ENCODE results near the gene URGCP.

URGCP gene

GRCh38 chr7:43877968-43878864 is 28.2 kb downstream of the URGCP start:
- no peak for DNase-seq
- H3K27me3 Mint-ChIP-seq, result no peaks in the 10 kb centered on the region
- no peaks in the 10 kb centered on the region for H3K4me1 Mint-ChIP-seq (ENCODE audit: low read depth in 2 of 2)
- no peak overlapping the region for H3K27ac Mint-ChIP-seq
- no peaks in the 10 kb centered on the region for H3K9me3 Mint-ChIP-seq
- H3K36me3 Mint-ChIP-seq (ENCODE audit: insufficient read depth), result peaks cover 47% of the 10 kb centered on the region
- no peak for ATAC-seq (replicated peaks)
- H3K4me3 Mint-ChIP-seq, result no peak overlapping the region

- H3K36me3 Mint-ChIP-seq (ENCODE audit: insufficient read depth), result peaks cover 45% of the 10 kb centered on the region
- ATAC-seq (replicated peaks), result no peak
- H3K27ac Mint-ChIP-seq, result no peak overlapping the region
Observed at GRCh38 chr7:43876976-43877745, 29.2 kb downstream of the URGCP start.

GRCh38 chr7:43876241-43876640 is 30.2 kb downstream of the URGCP start:
- H3K27ac Mint-ChIP-seq, result no peak overlapping the region
- H3K4me1 Mint-ChIP-seq (ENCODE audit: low read depth in 2 of 2), result peaks cover 0 to 2% of the 10 kb centered on the region in 2 donors
- DNase-seq (no peak), ATAC-seq (replicated peaks) (no peak)
- H3K4me3 Mint-ChIP-seq, result no peak overlapping the region
- no peaks in the 10 kb centered on the region for H3K9me3 Mint-ChIP-seq
- peaks cover 36% of the 10 kb centered on the region for H3K36me3 Mint-ChIP-seq (ENCODE audit: insufficient read depth)
- H3K27me3 Mint-ChIP-seq, result no peaks in the 10 kb centered on the region

More at GRCh38 chr7:43876976-43877745, 29.2 kb downstream of the URGCP start:
- DNase-seq, result no peak
- Mint-ChIP-seq H3K27me3 (no peaks in the 10 kb centered on the region), H3K4me1 (ENCODE audit: low read depth in 2 of 2) (no peaks in the 10 kb centered on the region), H3K9me3 (no peaks in the 10 kb centered on the region), H3K4me3 (no peak overlapping the region)

GRCh38 chr7:43873300-43873699 is 33.1 kb downstream of the URGCP start:
- Mint-ChIP-seq H3K36me3 (ENCODE audit: insufficient read depth) (peaks cover 23% of the 10 kb centered on the region), H3K27ac (no peak overlapping the region), H3K4me3 (no peak overlapping the region), H3K9me3 (no peaks in the 10 kb centered on the region), H3K27me3 (no peaks in the 10 kb centered on the region), H3K4me1 (ENCODE audit: low read depth in 2 of 2) (peaks cover 16 to 22% of the 10 kb centered on the region in 2 donors)
- ATAC-seq (replicated peaks), result no peak
- DNase-seq, result no peak

GRCh38 chr7:43872406-43873110 is 33.8 kb downstream of the URGCP start:
- no peaks in the 10 kb centered on the region for H3K27me3 Mint-ChIP-seq
- no peaks in the 10 kb centered on the region for H3K9me3 Mint-ChIP-seq
- peaks cover 19% of the 10 kb centered on the region for H3K36me3 Mint-ChIP-seq (ENCODE audit: insufficient read depth)
- H3K4me1 Mint-ChIP-seq (ENCODE audit: low read depth in 2 of 2), result peaks cover 18 to 22% of the 10 kb centered on the region in 2 donors
- H3K27ac Mint-ChIP-seq, result no peak overlapping the region
- no peak for ATAC-seq (replicated peaks)
- DNase-seq, result no peak
- no peak overlapping the region for H3K4me3 Mint-ChIP-seq

- no peak overlapping the region for H3K4me3 Mint-ChIP-seq
Observed at GRCh38 chr7:43871064-43871463, 35.3 kb downstream of the URGCP start.

GRCh38 chr7:43870316-43870715 is 36.1 kb downstream of the URGCP start:
- peaks cover 35% of the 10 kb centered on the region for H3K36me3 Mint-ChIP-seq (ENCODE audit: insufficient read depth)
- H3K4me3 Mint-ChIP-seq, result peak overlapping the region; percentile 95 to 96
- no peak overlapping the region for H3K27ac Mint-ChIP-seq
- H3K27me3 Mint-ChIP-seq, result no peaks in the 10 kb centered on the region
- peaks cover 18 to 22% of the 10 kb centered on the region in 2 donors for H3K4me1 Mint-ChIP-seq (ENCODE audit: low read depth in 2 of 2)
- DNase-seq, result no peak
- no peaks in the 10 kb centered on the region for H3K9me3 Mint-ChIP-seq
- ATAC-seq (replicated peaks), result no peak

More at GRCh38 chr7:43871064-43871463, 35.3 kb downstream of the URGCP start:
- no peak for DNase-seq
- H3K27me3 Mint-ChIP-seq, result no peaks in the 10 kb centered on the region
- H3K27ac Mint-ChIP-seq, result no peak overlapping the region
- H3K36me3 Mint-ChIP-seq (ENCODE audit: insufficient read depth), result peaks cover 28% of the 10 kb centered on the region
- H3K9me3 Mint-ChIP-seq, result no peaks in the 10 kb centered on the region
- ATAC-seq (replicated peaks), result no peak
- peaks cover 18 to 22% of the 10 kb centered on the region in 2 donors for H3K4me1 Mint-ChIP-seq (ENCODE audit: low read depth in 2 of 2)

- Mint-ChIP-seq H3K36me3 (ENCODE audit: insufficient read depth) (peaks cover 39% of the 10 kb centered on the region), H3K9me3 (no peaks in the 10 kb centered on the region), H3K27me3 (no peaks in the 10 kb centered on the region), H3K27ac (peak overlapping the region; percentile 88 to 92), H3K4me1 (ENCODE audit: low read depth in 2 of 2) (peaks cover 18 to 22% of the 10 kb centered on the region in 2 donors), H3K4me3 (peak overlapping the region; percentile 95 to 96)
- DNase-seq, result no peak
- ATAC-seq (replicated peaks), result peak; percentile 6
Observed at GRCh38 chr7:43869867-43870240, 36.5 kb downstream of the URGCP start.

GRCh38 chr7:43869006-43869866 is 37.2 kb downstream of the URGCP start, which contains the start of gene MRPS24:
MRPS24 (minus strand) TSS chr7:43869517; CDS start chr7:43869495, 22 bp downstream.
- DNase-seq (peak; percentile 91 to 92 (median 91)), ATAC-seq (replicated peaks) (peak; percentile 98)
- peak within 1 kb of the TSS; percentile 88 to 92 for H3K27ac Mint-ChIP-seq
- no peaks in the 10 kb centered on the region for H3K27me3 Mint-ChIP-seq
- H3K36me3 Mint-ChIP-seq (ENCODE audit: insufficient read depth), result peaks cover 39% of the 10 kb centered on the region
- H3K4me1 Mint-ChIP-seq (ENCODE audit: low read depth in 2 of 2), result peaks cover 18 to 22% of the 10 kb centered on the region in 2 donors
- H3K9me3 Mint-ChIP-seq, result no peaks in the 10 kb centered on the region
- H3K4me3 Mint-ChIP-seq, result peak within 1 kb of the TSS; percentile 95 to 96

- Mint-ChIP-seq H3K9me3 (no peaks in the 10 kb centered on the region), H3K27ac (peak overlapping the region; percentile 88 to 92), H3K4me3 (peak overlapping the region; percentile 95 to 96), H3K4me1 (ENCODE audit: low read depth in 2 of 2) (peaks cover 18 to 22% of the 10 kb centered on the region in 2 donors), H3K27me3 (no peaks in the 10 kb centered on the region), H3K36me3 (ENCODE audit: insufficient read depth) (peaks cover 39% of the 10 kb centered on the region)
- DNase-seq (no peak), ATAC-seq (replicated peaks) (no peak)
Observed at GRCh38 chr7:43868681-43869005, 37.8 kb downstream of the URGCP start.

GRCh38 chr7:43868181-43868580 is 38.2 kb downstream of the URGCP start:
- Mint-ChIP-seq H3K4me1 (ENCODE audit: low read depth in 2 of 2) (peaks cover 18 to 22% of the 10 kb centered on the region in 2 donors), H3K36me3 (ENCODE audit: insufficient read depth) (peaks cover 36% of the 10 kb centered on the region), H3K4me3 (peak overlapping the region; percentile 95 to 96), H3K27me3 (no peaks in the 10 kb centered on the region), H3K27ac (peak overlapping the region; percentile 88 to 92), H3K9me3 (no peaks in the 10 kb centered on the region)
- no peak for DNase-seq
- ATAC-seq (replicated peaks), result no peak

GRCh38 chr7:43865277-43865676 is 41.1 kb downstream of the URGCP start:
- no peak overlapping the region for H3K4me3 Mint-ChIP-seq

More at GRCh38 chr7:43865277-43865676, 41.1 kb downstream of the URGCP start:
- Mint-ChIP-seq H3K27ac (no peak overlapping the region), H3K4me1 (ENCODE audit: low read depth in 2 of 2) (peaks cover 16 to 17% of the 10 kb centered on the region in 2 donors), H3K36me3 (ENCODE audit: insufficient read depth) (peaks cover 36% of the 10 kb centered on the region), H3K9me3 (no peaks in the 10 kb centered on the region), H3K27me3 (no peaks in the 10 kb centered on the region)
- DNase-seq (no peak), ATAC-seq (replicated peaks) (no peak)

Data from effector memory CD8-positive, alpha-beta T cell (primary cell).